ENCODE measurements around the gene POFUT2.

GRCh38 chr21:45285266-45285931 is 2.3 kb downstream of the POFUT2 start:
- no peak for TF ChIP-seq CTCF (IDR thresholded peaks at IDR 0.05)
- TF ChIP-seq POLR2AphosphoS5 (IDR thresholded peaks at IDR 0.05): no peak
- no peak for TF ChIP-seq EP300 (IDR thresholded peaks at IDR 0.05; ENCODE audit: low read depth)
